Measurements from ENCODE around the gene TPST2.

The TPST2 gene

DNA sequence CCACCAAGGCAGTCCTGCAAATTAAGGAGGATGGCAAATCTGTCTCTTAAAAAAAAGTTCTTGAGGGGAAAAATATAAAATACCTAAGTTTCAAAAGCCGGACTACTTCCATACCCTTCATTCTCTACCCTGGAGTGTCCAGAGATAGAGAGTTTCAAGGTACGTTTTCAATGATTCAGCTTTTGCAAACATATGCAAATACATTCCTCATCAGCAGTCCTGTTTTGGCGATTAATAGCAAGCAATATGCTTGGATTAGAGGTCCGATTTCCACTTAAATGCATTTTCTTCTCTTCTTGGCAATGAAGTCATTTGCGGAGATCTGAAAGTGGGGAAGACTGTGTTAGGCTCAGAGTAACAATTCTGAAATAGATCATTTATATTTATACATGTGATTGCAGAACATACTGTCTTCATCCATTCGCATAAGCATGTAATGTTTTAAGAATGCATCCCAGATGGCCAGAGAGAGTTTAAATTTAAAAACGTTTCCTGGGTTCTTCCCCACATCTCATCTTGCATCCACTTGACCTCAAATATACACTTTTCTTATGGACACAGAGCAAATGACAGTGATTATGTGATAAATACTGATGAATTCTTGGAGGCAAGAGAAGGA lies 63.9 kb downstream of the TPST2 start:
- H3K9me3 ChIP-seq (ENCODE audit: insufficient read depth, low read length) = no peaks in the 10 kb centered on the region
- H3K4me3 ChIP-seq (ENCODE audit: low read length) = no peak overlapping the region

DNA sequence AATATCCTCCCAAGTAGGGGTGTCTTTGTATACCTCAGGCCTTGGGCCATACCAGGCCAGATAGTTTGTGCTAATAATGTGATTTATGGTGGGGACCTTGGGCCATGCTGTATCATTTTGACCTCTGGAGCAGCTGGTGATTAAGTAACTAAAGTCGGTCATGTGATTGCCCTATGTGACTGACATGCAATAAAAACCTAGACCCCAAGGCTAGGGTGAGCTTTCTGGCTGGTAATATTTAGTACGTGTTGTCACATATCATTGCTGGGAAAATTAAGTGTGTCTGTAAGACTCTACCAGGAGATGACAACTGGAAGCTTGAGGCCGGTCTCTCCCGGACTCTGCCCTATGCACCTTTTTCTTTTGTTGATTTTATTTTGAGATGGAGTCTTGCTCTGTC lies 65.1 kb downstream of the TPST2 start:
- H3K4me2 ChIP-seq (ENCODE audit: low read length) = no peak overlapping the region

More for the DNA sequence above, 63.9 kb downstream of the TPST2 start:
- Histone ChIP-seq H4K20me1 (ENCODE audit: insufficient read depth, low read length) (no peaks in the 10 kb centered on the region), H3K4me2 (ENCODE audit: low read length) (no peak overlapping the region), H3K9ac (ENCODE audit: low read length) (no peak overlapping the region), H3K27ac (ENCODE audit: low read length) (no peak overlapping the region), H2AFZ (ENCODE audit: low read depth, low read length) (no peak overlapping the region), H3K27me3 (ENCODE audit: low read depth, low read length) (no peaks in the 10 kb centered on the region), H3K79me2 (ENCODE audit: low read length) (no peaks in the 10 kb centered on the region), H3K36me3 (replicated peaks; ENCODE audit: low read depth, low read length) (no peaks in the 10 kb centered on the region), H3K4me1 (ENCODE audit: low read length) (peaks cover 2% of the 10 kb centered on the region)
- TF ChIP-seq, protein P1, sequence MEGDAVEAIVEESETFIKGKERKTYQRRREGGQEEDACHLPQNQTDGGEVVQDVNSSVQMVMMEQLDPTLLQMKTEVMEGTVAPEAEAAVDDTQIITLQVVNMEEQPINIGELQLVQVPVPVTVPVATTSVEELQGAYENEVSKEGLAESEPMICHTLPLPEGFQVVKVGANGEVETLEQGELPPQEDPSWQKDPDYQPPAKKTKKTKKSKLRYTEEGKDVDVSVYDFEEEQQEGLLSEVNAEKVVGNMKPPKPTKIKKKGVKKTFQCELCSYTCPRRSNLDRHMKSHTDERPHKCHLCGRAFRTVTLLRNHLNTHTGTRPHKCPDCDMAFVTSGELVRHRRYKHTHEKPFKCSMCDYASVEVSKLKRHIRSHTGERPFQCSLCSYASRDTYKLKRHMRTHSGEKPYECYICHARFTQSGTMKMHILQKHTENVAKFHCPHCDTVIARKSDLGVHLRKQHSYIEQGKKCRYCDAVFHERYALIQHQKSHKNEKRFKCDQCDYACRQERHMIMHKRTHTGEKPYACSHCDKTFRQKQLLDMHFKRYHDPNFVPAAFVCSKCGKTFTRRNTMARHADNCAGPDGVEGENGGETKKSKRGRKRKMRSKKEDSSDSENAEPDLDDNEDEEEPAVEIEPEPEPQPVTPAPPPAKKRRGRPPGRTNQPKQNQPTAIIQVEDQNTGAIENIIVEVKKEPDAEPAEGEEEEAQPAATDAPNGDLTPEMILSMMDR (IDR thresholded peaks at IDR 0.05; ENCODE audit: low read depth, low read length) = no peak
- no peak for TF ChIP-seq EZH2phosphoT487 (IDR thresholded peaks at IDR 0.05; ENCODE audit: low read depth)

DNA sequence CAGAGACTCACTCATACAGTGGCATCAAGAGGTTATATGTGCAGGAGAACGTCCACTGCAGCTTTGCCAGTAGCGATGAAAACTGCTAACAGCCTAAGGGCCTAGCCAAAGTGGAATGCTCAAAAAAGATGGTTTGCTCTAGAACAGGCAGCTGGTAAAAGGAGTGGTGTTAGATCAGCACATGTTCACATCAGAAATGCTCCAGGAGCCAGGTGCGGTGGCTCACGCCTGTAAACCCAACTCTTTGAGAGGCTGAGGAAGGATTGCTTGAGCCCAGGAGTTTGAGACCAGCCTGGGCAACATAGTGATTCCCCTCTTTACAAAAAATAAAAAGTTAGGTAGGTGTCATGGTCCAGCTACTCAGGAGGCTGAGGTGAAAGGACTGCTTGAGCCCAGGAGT lies 67.3 kb downstream of the TPST2 start:
- Histone ChIP-seq H3K27ac (ENCODE audit: low read length) (no peak overlapping the region), H3K79me2 (ENCODE audit: low read length) (no peaks in the 10 kb centered on the region), H3K4me3 (ENCODE audit: low read length) (no peak overlapping the region), H4K20me1 (ENCODE audit: insufficient read depth, low read length) (no peaks in the 10 kb centered on the region), H3K9me3 (ENCODE audit: insufficient read depth, low read length) (no peaks in the 10 kb centered on the region), H3K4me1 (ENCODE audit: low read length) (no peaks in the 10 kb centered on the region), H3K36me3 (replicated peaks; ENCODE audit: low read depth, low read length) (no peaks in the 10 kb centered on the region), H3K4me2 (ENCODE audit: low read length) (no peak overlapping the region), H2AFZ (ENCODE audit: low read depth, low read length) (no peak overlapping the region), H3K9ac (ENCODE audit: low read length) (no peak overlapping the region), H3K27me3 (ENCODE audit: low read depth, low read length) (no peaks in the 10 kb centered on the region)
- TF ChIP-seq, protein P1 (IDR thresholded peaks at IDR 0.05; ENCODE audit: low read depth, low read length) = no peak
- TF ChIP-seq EZH2phosphoT487 (IDR thresholded peaks at IDR 0.05; ENCODE audit: low read depth) = no peak

More for the DNA sequence above, 65.1 kb downstream of the TPST2 start:
- Histone ChIP-seq H3K36me3 (replicated peaks; ENCODE audit: low read depth, low read length) (no peaks in the 10 kb centered on the region), H3K9ac (ENCODE audit: low read length) (no peak overlapping the region), H3K4me1 (ENCODE audit: low read length) (no peaks in the 10 kb centered on the region), H4K20me1 (ENCODE audit: insufficient read depth, low read length) (no peaks in the 10 kb centered on the region), H3K4me3 (ENCODE audit: low read length) (no peak overlapping the region), H3K27ac (ENCODE audit: low read length) (no peak overlapping the region), H3K79me2 (ENCODE audit: low read length) (no peaks in the 10 kb centered on the region), H3K9me3 (ENCODE audit: insufficient read depth, low read length) (no peaks in the 10 kb centered on the region), H2AFZ (ENCODE audit: low read depth, low read length) (no peak overlapping the region), H3K27me3 (ENCODE audit: low read depth, low read length) (no peaks in the 10 kb centered on the region)
- TF ChIP-seq EZH2phosphoT487 (IDR thresholded peaks at IDR 0.05; ENCODE audit: low read depth) = no peak
- TF ChIP-seq, protein P1 (IDR thresholded peaks at IDR 0.05; ENCODE audit: low read depth, low read length) = no peak

DNA sequence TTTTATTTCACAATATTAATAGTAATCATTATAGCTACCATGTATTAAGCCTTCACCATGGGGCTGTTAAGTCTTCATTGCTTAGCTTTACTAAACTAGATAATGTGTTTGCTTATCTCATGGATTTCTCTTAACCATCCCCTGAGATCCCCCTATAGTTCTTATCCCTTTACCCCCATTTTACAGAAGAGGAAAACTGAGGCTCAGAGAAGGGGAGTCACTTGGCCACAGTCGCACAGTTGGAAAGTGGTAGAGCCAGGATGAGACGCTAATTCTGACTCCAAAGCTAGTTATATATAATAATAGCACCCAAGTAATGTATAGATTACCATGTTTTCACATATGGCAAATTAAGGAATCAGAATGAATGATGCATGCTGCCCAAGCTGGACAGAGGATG lies 67.9 kb downstream of the TPST2 start:
- Histone ChIP-seq H3K4me3 (ENCODE audit: low read length) (no peak overlapping the region), H3K4me2 (ENCODE audit: low read length) (no peak overlapping the region), H3K9ac (ENCODE audit: low read length) (no peak overlapping the region), H3K4me1 (ENCODE audit: low read length) (no peaks in the 10 kb centered on the region), H2AFZ (ENCODE audit: low read depth, low read length) (no peak overlapping the region), H3K36me3 (replicated peaks; ENCODE audit: low read depth, low read length) (no peaks in the 10 kb centered on the region), H3K79me2 (ENCODE audit: low read length) (no peaks in the 10 kb centered on the region), H3K27ac (ENCODE audit: low read length) (no peak overlapping the region), H3K9me3 (ENCODE audit: insufficient read depth, low read length) (no peaks in the 10 kb centered on the region), H3K27me3 (ENCODE audit: low read depth, low read length) (no peaks in the 10 kb centered on the region), H4K20me1 (ENCODE audit: insufficient read depth, low read length) (no peaks in the 10 kb centered on the region)
- TF ChIP-seq, protein P1 (IDR thresholded peaks at IDR 0.05; ENCODE audit: low read depth, low read length) = no peak
- no peak for TF ChIP-seq EZH2phosphoT487 (IDR thresholded peaks at IDR 0.05; ENCODE audit: low read depth)
